GM19099 (cell line): ENCODE data around the gene KCNK3.

Source experiments
- POLR2A ChIP-seq: IDR thresholded peaks from 3 replicates; pipeline ENCODE4 v1.6.1; 2011; ENCODE audit warnings: low read depth; ENCODE audit not compliant: insufficient read length; ENCODE audit errors: extremely low read depth

The KCNK3 gene

GRCh38 chr2:26739514-26739913 lies 47.0 kb downstream of the KCNK3 start:
- no peak for TF ChIP-seq POLR2A

DNA sequence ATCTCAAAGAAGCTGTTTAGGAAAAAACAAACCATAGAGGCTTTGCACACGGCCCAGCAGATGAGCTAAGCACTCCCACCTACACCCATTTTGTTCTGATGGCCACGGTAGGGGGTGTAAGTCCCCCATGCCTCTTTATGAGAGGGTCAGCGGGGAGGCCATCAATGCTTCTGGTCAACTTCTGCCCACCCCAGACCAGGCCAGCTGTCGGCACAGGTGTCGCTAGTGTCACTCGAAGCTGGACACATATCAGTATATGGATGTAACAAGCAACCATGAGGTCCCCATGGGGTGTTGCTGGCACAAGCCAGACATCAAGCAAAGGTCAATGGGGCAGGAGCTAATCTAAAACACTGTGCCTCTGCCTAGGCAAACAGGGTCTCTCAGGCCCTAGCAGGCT lies 47.8 kb downstream of the KCNK3 start:
- TF ChIP-seq POLR2A, result no peak

DNA sequence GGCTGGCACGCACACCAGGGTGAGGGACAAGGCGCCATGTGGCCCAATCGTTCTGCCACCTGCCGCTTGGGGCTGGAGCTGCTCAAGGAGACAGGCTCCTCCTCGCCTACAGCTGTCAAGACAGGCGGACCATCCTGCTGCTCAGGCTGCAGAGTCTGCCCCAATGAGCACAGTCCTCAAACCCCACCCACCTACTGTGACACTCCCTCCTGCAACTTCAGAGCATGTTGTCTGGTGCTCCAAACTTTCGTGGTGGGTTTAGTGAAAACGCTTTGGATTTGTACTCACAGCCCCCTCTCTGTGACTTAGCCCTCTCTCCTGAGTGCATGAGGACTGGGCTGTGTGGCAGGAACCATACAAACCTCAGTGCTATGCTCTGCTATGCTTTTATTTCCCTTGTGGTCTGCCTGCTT lies 48.4 kb downstream of the KCNK3 start:
- TF ChIP-seq POLR2A, result no peak

- no peak for TF ChIP-seq POLR2A
Observed at GRCh38 chr2:26742048-26742770, 49.7 kb downstream of the KCNK3 start.

DNA sequence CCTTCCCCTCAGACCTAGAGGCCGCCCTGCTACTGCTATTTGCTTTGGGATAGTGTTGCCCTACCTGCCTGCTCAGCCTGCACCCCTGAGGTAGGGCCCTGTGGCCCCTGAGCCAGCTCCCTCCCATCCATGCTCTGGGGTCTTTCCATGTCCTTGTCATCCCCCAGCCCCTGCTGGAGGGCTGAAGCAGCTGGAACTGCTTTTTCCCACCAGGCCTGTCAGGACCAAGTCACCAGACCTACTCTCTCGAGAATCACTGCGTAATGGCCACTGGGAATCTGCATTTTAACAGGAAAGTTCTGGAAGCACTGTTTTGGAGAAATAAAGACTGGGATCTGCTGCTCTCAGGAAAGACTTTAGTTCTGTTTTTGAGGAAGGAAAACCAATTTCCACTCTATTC lies 51.3 kb downstream of the KCNK3 start:
- TF ChIP-seq POLR2A, result no peak

- no peak for TF ChIP-seq POLR2A
Observed at GRCh38 chr2:26744953-26745352, 52.4 kb downstream of the KCNK3 start.

GRCh38 chr2:26745609-26746327 lies 53.2 kb downstream of the KCNK3 start:
- no peak for TF ChIP-seq POLR2A

DNA sequence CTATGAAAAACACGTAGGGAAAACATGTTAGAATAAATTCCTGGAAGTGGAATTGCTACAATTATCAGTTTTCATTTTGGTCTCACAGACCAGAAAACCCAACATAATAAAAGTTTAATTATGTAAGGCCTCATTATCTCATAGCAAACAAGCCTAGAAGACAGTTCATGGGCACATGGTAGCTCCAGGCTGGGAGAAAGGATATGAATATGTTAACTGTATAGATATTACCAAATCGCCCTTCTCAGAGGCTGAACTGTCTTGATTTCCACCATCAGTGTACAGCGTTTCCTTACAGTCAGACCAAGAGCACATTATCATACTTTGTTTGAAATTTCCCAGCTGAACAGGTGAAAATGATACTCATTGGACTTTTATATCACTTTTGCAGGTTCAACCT lies 54.4 kb downstream of the KCNK3 start:
- TF ChIP-seq POLR2A, result no peak

GRCh38 chr2:26752656-26753055 lies 60.1 kb downstream of the KCNK3 start:
- TF ChIP-seq POLR2A, result no peak

GRCh38 chr2:26754539-26754938 lies 62.0 kb downstream of the KCNK3 start:
- TF ChIP-seq POLR2A, result no peak

DNA sequence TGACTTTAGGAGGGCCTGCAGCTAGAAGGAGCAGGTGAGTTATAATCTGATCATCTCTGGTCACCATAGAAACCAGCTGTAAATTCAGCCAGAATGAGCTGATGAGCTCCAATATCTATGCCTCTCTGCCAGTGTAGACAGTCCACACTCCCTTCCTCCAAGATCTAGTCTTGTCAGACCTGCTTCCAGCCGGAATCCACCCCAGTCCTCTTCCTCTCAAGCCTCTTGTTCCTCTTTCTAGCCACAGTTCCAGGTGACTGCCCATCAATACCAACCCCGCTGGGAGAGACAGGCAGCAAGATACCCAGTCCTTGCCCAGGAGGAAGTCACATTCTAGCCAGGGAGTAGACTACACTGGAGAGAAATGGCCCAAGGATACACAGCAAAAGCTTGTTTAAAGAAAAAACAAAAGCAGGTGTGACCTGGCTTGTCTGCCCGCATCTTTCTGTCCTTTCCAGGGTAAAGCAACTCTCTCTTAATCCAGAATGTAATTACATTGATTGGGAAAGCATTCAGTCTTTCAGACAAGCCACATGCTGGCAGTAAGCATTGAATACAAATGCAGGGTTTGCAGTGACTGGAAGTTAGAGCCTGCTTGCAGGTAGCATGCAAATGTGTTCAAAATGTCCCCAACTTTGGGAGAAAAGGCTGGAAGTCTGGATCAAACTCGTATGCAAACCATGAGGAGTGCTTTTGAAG lies 62.6 kb downstream of the KCNK3 start:
- no peak for TF ChIP-seq POLR2A

- no peak for TF ChIP-seq POLR2A
Observed at GRCh38 chr2:26756337-26756736, 63.8 kb downstream of the KCNK3 start.

GRCh38 chr2:26757873-26758789 lies 65.6 kb downstream of the KCNK3 start:
- TF ChIP-seq POLR2A, result no peak

DNA sequence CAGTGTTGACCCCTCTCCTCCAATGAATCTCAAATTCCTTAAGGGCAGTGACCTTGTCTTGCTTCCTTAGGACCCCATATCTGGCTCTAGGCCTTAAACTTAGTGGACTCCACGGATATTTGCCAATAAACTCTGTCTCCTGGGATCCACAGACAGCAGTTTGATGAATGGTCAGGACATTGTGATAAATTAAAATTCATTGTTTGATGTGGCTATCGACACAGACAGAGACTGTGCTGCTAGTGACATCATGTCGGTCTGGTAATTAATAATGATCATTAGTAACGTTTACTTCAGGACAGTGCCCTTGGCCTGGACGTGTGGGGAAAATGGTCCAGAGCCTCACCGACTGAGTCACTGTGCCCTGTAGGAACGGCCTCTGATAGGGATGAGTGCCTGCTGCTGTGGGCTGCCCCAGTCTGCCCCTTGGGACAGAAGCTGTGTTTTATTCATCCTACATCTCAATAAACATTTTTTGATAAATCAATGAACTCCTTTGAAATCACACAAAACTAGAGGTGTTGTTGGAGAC lies 66.3 kb downstream of the KCNK3 start:
- no peak for TF ChIP-seq POLR2A

DNA sequence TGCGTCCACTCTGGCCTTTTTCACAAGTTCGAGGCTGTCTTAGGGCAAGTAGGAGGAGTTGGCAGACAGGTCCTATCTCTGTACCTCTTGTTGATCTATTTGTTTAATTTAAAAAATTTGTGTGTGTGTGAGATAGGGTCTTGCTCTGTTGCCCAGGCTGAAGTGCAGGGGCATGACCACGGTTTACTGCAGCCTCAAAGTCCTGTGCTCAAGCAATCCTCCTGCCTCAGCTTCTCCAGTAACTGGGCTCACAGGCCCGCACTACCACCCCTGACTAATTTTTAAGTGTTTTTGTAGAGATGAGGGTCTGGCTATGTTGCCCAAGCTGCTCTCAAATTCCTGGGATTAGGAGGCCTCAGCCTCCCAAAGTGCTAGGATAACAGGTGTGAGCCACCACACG lies 67.3 kb downstream of the KCNK3 start:
- no peak for TF ChIP-seq POLR2A

DNA sequence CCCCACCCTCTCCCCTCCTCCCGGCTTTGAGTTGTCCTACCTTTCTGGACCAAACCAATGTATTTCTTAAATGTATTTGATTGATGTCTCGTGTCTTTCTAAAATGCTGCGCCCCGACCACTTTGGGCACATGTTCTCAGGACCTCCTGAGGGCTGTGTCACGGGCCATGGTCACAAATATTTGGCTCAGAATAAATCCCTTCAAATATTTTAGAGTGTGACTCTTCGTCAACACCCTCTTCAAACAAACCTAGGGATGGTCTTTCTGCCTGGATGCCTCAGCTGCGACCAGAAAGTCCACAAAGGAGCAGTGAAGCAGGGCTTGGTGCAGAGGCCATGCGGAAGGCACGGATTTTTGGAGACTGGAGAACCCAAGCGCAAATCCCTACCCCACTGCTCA lies 70.5 kb downstream of the KCNK3 start:
- no peak for TF ChIP-seq POLR2A
